NCI-H1092 (cell line): Measurements from ENCODE around the gene CDK14.

Experiments
- DNase-seq: peaks from one replicate; lab custom pipeline; 2025; lab: John Stamatoyannopoulos, UW

The CDK14 gene

GRCh38 chr7:90595801-90596670 lies at the start of gene CDK14:
CDK14 (plus strand) TSS chr7:90596321; CDS start chr7:90596628, 307 bp downstream.
- DNase-seq, result peak; percentile 76

DNA sequence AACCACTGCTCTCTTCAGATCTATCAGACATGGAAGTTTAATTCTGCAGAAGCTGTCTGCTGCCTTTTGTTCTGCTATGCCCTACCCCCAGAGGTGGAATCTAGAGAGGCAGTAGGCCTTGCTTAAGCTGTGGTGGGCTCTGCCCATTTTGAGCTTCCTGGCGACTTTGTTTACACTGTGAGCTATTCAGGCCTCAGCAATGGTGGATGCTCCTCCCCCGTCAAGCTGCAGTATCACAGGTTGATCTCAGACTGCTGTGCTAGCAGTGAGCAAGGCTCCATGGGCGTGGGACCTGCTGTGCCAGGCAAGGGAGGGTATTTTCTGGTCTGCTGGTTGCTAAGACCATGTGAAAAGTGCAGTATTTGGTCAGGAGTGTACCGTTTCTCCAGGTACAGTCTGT lies 45.1 kb upstream of the CDK14 start:
- no peak for DNase-seq

- DNase-seq, result no peak
These were observed 43.6 kb upstream of the CDK14 start for GRCh38 chr7:90552521-90552920.

GRCh38 chr7:90560730-90561129 lies 35.4 kb upstream of the CDK14 start:
- DNase-seq, result no peak

GRCh38 chr7:90563286-90563685 lies 32.8 kb upstream of the CDK14 start:
- no peak for DNase-seq

DNA sequence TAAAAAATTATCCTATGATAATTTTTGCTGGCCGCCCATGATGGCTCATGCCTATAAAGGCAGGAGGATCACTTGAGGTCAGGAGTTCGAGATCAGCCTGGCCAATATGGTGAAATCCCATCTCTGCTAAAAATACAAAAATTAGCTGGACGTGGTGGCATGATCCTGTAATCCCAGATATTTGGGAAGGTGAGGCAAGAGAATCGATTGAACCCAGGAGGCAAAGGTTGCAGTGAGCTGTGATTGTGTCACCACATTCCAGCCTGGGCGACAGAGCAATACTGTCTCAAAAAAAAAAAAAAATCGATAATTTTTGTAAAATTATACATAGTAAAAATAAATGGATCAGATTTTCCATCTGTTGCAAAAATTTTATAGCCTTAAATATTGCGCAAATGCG lies 31.7 kb upstream of the CDK14 start:
- no peak for DNase-seq

DNA sequence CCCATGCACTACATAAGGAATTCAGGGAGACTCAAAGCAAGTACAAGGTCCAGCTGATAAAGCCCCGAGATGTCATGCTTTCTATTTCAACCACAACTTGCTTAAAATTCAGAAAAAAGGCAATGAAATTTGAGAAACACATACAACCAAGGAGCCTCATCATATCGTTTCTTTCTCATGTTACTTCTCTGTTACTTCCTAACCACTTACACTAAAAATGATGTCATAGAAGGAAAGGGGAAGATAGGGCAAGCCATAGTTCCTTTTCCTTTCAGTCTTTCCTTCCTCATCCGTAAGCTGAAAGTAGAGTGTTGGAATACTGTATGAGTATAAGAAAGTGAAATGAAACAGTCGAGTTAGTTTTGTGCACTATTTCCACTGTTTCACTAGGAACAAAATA lies 27.9 kb upstream of the CDK14 start:
- DNase-seq, result no peak

DNA sequence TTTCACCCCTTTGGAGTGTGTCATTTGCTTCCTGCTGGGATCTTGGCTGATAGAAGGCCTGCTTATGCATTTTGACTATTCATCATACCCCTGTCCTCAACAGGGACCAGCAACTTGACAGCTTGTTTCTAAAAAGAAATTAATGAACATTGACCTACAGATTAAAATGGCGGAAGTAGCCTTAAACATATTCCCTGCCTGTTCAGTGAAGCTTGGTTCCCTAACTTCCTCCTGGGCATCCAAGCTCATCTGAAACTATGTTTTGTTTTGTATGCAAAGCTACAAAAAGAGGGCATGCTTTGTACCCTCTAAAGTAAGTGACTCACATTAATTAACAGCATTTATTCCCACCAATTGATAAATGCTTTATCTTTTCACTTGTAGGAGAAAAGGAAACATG lies 26.8 kb upstream of the CDK14 start:
- DNase-seq, result no peak

DNA sequence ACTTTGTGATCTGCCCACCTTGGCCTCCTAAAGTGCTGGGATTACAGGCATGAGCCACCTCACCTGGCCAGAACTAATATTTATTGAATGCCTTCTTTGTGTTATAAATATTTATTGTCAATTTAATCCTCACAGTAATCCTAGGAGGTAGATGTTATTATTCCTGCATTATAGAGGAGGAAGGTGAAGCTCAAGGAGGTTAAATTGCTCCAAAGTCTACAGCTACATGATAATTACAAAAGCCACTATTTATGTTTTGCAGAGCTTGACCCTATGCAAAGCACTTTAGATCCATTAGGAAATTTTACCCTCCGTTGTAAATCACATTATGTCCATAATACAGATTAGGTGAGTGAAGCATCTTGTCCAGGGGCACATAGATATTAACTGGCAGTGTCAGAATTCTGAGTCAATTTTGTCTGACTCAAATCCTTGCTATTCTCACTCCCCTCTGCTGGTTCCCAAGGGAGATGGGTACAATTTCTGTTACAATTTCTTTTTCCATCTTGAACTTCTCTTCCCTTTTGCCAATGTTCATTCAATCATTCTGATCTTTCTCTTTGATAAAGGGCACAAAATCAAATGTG lies 25.7 kb upstream of the CDK14 start:
- DNase-seq, result no peak

DNA sequence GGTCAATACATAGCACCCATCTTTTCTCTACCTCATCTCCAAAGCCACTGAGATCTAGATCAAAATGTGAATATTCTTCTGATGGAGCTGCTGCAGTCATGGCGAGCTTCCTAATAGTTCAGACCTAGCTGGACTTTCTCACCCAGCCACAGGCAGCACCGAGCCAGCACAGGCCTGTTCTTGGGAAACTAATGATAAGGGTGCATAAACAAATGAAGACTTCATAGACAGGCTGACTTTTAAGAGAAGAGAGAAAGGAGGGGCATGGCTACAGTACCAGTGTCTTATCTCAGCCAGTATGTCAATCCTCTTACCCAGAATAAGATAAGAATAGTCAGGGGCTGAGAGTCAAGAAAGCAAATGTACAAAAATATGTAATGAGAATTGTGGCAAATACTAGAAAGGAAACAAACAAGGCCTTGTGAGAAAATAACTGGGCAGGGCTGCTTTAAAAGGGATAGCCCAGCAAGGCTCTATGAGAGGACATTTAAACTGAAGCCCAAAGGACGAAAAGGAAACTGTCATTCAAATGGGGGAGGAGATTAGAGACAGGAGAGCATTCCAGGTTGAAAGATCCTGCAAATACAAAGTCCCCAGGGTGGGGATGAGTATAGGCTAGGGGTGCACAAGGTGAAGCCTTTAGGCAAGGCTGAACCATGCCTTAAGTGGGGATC lies 21.8 kb upstream of the CDK14 start:
- no peak for DNase-seq

- no peak for DNase-seq
These were observed 21.3 kb upstream of the CDK14 start for GRCh38 chr7:90574820-90575187.

DNA sequence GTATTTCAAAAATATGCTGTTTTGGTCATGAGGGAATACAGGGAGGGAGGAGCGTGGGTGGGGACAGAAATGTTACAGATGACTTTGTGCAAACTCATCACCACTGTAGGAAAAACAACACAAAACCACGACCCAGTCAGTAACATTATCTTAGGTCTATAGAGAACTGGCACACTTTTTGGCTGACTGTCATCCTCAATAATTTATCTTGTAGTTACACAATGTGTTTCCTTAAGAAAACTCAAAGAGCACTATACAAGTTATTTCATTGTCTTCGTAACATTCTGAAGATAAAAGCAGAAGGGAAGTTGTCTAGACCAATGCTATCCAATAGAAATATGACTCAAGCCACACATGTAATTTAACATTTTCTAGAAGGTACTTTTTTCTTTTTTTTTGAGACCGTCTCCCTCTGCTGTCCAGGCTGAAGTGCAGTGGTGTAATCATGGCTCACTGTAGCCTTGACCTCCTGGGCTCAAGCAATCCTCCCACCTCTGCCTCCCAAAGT lies 16.9 kb upstream of the CDK14 start:
- no peak for DNase-seq

- DNase-seq, result no peak
These were observed 16.1 kb upstream of the CDK14 start for GRCh38 chr7:90580051-90580450.

DNA sequence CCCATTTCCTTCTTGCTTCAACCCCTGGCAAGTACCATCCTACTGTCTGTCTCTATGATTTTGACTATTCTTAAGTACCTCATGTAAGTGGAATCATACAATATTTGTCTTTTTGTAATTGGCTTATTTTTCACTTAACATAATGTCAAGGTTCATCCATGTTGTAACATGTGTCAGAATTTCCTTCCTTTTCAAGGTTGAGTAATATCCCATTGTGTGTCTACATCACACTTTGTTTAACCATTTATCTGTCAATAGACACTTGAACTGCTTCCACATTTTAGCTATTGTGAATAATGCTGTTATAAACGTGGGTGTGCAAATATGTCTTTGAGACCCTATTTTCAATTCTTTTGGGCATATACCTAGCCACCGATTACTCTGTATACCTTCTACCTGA lies 14.0 kb upstream of the CDK14 start:
- no peak for DNase-seq

- DNase-seq, result no peak
These were observed 11.7 kb upstream of the CDK14 start for GRCh38 chr7:90584378-90584777.

- no peak for DNase-seq
These were observed 10.0 kb upstream of the CDK14 start for GRCh38 chr7:90586091-90586490.

GRCh38 chr7:90587766-90588165 lies 8.4 kb upstream of the CDK14 start:
- no peak for DNase-seq

DNA sequence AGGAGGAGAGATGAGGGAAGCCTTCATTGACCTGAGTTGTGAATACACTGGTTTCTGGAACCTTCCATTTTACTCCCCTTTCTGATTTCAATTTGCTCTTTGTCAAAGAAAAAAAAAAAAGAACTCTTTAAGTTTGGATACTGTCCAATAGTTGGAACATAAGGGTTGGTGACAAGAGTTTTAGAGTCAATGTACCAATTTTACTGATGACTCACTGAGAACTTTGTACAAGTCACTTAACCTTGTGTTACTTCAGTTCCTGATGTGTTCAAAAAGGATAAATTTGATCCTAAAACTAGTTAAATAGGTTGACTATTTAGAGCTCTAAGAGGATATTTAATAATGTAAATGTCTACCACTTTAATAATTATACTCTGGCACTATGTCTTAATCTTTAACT lies 4.1 kb upstream of the CDK14 start:
- DNase-seq, result no peak

DNA sequence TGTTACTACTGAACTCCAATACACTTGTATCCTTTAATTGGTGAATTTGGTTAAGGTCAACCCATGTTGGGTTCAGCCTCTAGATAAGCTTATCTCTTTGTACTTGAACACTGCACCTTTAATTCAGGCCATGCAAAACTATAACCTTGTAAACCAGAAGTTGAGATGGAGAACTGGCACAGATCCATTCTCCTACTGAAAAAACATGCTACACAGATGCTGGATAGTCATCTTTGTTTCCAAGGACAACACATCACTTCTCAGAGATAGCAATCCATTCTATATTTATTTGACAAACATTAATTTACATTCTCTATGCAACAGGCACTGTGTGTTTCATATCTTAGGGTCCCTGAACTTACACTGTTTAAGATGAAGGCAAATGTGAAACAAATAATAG lies 2.9 kb upstream of the CDK14 start:
- DNase-seq, result no peak

DNA sequence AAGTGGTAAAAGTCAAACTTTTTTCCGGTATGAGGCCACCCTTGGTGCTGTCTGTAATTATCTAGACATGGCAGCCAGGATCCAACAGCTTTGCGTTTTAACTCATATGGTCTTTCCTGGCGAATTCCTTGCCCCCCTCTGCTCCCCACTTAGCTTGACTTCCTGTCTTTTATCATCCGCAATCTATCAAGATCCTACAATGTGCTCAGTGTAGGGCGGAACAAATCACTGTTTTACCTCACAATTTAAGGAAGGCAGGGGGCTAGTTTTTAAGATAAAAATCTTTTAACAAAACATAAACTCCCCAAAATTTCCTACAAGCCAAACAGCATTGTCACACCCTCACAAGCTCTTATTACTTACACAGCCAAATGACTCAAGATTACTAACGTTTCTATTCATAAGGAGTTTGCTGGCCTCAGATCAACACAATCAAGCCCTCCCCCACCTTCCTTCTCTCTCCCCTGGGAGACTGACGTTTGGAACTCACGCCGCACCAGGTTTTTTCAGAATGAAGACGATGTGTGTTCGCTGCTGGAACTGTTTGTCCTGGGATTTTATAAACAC lies 1.3 kb upstream of the CDK14 start:
- peak; percentile 27 for DNase-seq

DNA sequence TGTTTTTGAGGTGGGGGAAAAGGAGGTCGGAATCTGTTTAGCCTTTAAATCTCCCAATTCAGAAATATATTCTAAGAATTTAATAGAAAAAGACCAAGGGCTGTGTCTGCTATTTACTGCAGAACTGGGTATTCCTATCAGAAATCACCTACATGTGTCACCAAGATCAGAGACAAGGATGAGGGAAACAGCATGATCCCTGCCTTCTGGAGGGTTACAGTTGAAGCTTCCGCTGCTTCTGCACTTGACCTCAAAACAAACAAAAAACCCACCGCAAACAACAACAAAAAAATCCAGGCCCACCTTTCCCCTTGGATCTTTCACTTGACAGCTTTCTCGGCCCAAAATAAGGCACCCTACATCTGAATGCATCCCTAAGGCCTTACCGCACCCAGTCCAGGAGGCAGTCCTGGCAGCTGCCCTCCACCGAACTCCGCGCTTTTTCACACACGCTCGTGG lies 750 bp upstream of the CDK14 start:
- DNase-seq, result peak; percentile 50
